Hepatocyte (in vitro differentiated cells): ENCODE measurements around the gene RPL10.

ENCODE experiments used
- EZH2 ChIP-seq: fragments of 200-600 bp; sonication (generic); IDR thresholded peaks from 2 replicates; pipeline ENCODE4 v1.6.1; 2016; ENCODE audit warnings: antibody characterized with exemption, mild to moderate bottlenecking, borderline replicate concordance
- EZH2phosphoT487 ChIP-seq: fragments of 200-600 bp; sonication (generic); IDR thresholded peaks from one replicate; pipeline ENCODE4 v1.6.1; 2018; ENCODE audit warnings: antibody characterized with exemption, mild to moderate bottlenecking, low read depth, moderate library complexity; ENCODE audit not compliant: unreplicated experiment, severe bottlenecking
- TF ChIP-seq, protein P1 (sequence below): fragments of 200-600 bp; sonication (generic); IDR thresholded peaks from 2 replicates; pipeline ENCODE4 v1.5.1; 2016; ENCODE audit warnings: antibody characterized with exemption, mild to moderate bottlenecking; ENCODE audit not compliant: poor library complexity

DNA sequence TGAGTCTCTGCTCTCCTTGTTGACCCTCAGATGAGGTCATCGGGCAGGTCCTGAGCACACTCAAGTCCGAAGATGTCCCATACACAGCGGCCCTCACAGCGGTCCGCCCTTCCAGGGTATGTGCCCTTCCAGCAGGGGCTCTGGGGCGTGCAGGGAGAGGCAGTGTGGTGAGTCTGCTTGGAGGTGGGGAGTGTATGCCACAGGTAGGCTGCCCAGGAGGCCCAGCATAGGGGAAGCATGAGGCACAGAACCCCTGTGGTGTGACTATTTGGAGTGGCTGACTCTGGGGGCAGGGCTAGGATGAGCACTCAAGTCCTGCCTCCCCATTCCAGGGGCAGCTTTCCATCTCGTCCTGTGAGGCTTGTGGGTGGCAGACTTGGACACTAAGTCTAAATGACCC, 35.4 kb downstream of the RPL10 start:
- TF ChIP-seq, protein P1, sequence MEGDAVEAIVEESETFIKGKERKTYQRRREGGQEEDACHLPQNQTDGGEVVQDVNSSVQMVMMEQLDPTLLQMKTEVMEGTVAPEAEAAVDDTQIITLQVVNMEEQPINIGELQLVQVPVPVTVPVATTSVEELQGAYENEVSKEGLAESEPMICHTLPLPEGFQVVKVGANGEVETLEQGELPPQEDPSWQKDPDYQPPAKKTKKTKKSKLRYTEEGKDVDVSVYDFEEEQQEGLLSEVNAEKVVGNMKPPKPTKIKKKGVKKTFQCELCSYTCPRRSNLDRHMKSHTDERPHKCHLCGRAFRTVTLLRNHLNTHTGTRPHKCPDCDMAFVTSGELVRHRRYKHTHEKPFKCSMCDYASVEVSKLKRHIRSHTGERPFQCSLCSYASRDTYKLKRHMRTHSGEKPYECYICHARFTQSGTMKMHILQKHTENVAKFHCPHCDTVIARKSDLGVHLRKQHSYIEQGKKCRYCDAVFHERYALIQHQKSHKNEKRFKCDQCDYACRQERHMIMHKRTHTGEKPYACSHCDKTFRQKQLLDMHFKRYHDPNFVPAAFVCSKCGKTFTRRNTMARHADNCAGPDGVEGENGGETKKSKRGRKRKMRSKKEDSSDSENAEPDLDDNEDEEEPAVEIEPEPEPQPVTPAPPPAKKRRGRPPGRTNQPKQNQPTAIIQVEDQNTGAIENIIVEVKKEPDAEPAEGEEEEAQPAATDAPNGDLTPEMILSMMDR, result no peak
- TF ChIP-seq EZH2phosphoT487 (no peak), EZH2 (no peak)
